Left ventricle myocardium inferior (tissue), 1 donor: ENCODE measurements around the gene INO80C. TPM values are rescaled to one million over a fixed set of nuclear protein-coding genes. Genes with fewer than 3 reads are reported as not detected.
"Not testable (repeated sequence)": the region's sequence is repeated elsewhere in the genome, so short reads cannot be mapped to it uniquely, and the experiment has no call there.

Experiments
- DNase-seq: peaks from one replicate; pipeline ENCODE4 v3.0.0-alpha.2; 2020
- H3K27ac ChIP-seq: fragments of 200-600 bp; replicated peaks from 2 replicates; pipeline ENCODE4 v1.8.0; 2021
- H3K27me3 ChIP-seq: fragments of 200-600 bp; 2 replicates; pipeline ENCODE4 v1.8.0; 2021; ENCODE audit warnings: low read depth
- H3K36me3 ChIP-seq: fragments of 200-600 bp; 2 replicates; pipeline ENCODE4 v1.8.0; 2021
- H3K4me1 ChIP-seq: fragments of 200-600 bp; 2 replicates; pipeline ENCODE4 v1.8.0; 2021
- H3K4me3 ChIP-seq: fragments of 200-600 bp; 2 replicates; pipeline ENCODE4 v1.8.0; 2021; ENCODE audit warnings: mild to moderate bottlenecking, moderate library complexity
- H3K9me3 ChIP-seq: fragments of 200-600 bp; replicated peaks from 2 replicates; pipeline ENCODE4 v1.8.0; 2021
- intact Hi-C: fragments of 100-400 bp; cut with micrococcal nuclease; formaldehyde crosslinking; loops from one replicate; pipeline ENCODE4 v1.11.0; 2022
- total RNA-seq: library from RNA; stranded (reverse); fragmentation: NEBNext Ultra II Directional; extraction: Animal tissue kit (Norgen Biotek cat#: 25700); gene quantifications from one replicate; pipeline ENCODE4 v1.2.1, GENCODE V29; 2021
- TF ChIP-seq, protein P1 (sequence below): fragments of 200-600 bp; IDR thresholded peaks from 2 replicates; pipeline ENCODE4 v1.8.0; 2021; ENCODE audit warnings: antibody characterized with exemption, mild to moderate bottlenecking, borderline replicate concordance
- donor health status: DM: no; HTN: yes; CAD: no; lungs with severe emphysema.

Gene INO80C
- total RNA-seq, 1 donor from 2014 or later, result 20.3 TPM

DNA sequence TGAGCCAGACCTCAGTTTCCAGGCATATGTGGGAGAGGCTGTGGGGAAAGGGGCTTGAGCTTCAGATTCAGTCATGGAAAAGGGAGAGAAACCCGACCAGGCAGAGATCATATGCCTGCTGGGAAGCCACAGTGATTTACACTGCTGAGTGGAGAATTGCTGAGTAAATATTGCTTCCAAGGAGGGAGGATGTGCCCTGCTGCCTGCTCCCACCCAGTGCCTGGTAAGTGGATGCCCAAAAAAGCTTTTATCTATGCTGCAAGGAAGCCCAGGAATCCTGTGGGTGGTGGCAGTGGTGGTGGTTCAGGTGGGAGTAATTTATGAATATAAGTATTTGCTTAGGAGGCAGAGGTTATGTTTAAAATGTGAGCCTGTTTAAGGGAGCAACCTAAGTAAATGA is 39.5 kb downstream of the INO80C start:
- H3K4me1 ChIP-seq, result peaks cover 58% of the 10 kb centered on the region
- no peak overlapping the region for H3K4me3 ChIP-seq
- intact Hi-C loops, result no loop called here

DNA sequence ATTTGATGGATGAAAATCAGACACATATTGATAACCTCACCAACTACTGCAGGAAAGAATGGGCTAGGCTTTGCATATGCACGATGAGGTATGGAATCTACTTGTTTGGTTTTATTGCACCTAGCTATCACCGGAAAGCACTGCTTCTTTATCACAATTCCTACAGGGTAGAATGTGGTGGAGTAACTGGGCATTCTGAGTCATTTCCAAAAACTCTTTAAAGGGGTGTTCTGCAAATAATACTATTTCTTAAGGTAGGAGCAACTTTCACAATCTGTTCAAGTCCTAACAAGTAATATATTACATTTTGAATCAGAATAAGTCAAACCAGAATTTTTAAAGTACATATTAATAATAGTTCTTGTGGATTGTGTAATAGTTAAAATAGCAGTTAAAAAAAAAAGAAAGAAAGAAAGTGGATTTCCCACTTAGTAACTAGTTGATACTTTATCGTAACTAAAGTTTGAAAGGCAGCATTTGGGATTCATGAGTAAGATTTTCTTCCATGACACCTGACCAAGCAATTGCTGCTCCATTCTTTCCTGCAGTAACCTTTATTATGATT is 40.5 kb downstream of the INO80C start:
- TF ChIP-seq, protein P1, sequence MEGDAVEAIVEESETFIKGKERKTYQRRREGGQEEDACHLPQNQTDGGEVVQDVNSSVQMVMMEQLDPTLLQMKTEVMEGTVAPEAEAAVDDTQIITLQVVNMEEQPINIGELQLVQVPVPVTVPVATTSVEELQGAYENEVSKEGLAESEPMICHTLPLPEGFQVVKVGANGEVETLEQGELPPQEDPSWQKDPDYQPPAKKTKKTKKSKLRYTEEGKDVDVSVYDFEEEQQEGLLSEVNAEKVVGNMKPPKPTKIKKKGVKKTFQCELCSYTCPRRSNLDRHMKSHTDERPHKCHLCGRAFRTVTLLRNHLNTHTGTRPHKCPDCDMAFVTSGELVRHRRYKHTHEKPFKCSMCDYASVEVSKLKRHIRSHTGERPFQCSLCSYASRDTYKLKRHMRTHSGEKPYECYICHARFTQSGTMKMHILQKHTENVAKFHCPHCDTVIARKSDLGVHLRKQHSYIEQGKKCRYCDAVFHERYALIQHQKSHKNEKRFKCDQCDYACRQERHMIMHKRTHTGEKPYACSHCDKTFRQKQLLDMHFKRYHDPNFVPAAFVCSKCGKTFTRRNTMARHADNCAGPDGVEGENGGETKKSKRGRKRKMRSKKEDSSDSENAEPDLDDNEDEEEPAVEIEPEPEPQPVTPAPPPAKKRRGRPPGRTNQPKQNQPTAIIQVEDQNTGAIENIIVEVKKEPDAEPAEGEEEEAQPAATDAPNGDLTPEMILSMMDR, result no peak
- Histone ChIP-seq H3K27ac (no peak overlapping the region), H3K27me3 (no peaks in the 10 kb centered on the region), H3K9me3 (no peaks in the 10 kb centered on the region), H3K4me3 (no peak overlapping the region), H3K36me3 (no peaks in the 10 kb centered on the region), H3K4me1 (peaks cover 49% of the 10 kb centered on the region)
- intact Hi-C loops, result no loop called here
- DNase-seq, result no peak

More for the DNA sequence above, 39.5 kb downstream of the INO80C start:
- TF ChIP-seq, protein P1, result no peak
- Histone ChIP-seq H3K27ac (peak overlapping the region; percentile 82), H3K36me3 (no peaks in the 10 kb centered on the region), H3K9me3 (no peaks in the 10 kb centered on the region), H3K27me3 (no peaks in the 10 kb centered on the region)
- DNase-seq, result no peak

DNA sequence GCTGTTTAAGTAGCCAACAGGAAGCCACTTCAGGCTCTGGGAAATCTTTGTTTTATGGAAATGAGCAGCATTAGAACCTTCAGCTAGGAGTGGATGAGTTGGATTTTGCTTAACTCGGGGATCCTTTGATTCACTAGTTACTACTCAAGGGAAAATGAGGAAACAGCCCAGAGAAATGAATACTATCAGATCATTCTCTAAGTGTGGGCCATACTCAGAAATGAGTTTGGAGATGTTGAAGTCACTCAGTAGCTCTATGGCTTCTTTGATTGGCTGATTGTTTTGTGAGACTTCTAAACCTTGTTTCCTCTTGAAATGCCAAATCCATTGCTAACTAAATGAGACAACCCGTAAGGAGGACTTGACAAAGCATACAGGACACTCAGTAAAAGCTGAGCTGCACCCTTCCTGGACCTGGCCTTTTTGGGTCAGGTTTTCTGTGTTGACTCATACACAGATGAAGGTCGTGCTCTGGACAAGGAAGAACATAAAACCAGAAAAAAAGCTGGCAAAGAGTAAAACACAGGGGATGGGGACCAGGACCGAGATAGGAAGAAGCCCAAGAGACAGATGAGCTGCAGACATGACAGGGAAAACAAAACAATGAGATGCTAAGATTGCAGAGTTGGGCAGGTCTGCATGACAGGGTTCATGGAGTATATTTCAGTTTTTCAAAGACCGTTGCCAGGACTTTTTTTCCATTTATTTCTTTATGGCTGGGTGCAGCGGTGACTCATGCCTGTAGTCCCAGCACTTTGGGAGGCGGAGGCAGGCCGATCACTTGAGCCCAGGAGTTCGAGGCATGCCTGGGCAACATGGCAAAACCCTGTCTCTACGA is 41.6 kb downstream of the INO80C start:
- H3K9me3 ChIP-seq, result peaks cover 5% of the 10 kb centered on the region
- H3K36me3 ChIP-seq, result no peaks in the 10 kb centered on the region
- intact Hi-C loops, result no loop called here
- peak overlapping the region; percentile 27 for H3K27ac ChIP-seq
- DNase-seq, result no peak
- peaks cover 38% of the 10 kb centered on the region for H3K4me1 ChIP-seq
- H3K4me3 ChIP-seq, result no peak overlapping the region
- TF ChIP-seq, protein P1, result no peak
- no peaks in the 10 kb centered on the region for H3K27me3 ChIP-seq

DNA sequence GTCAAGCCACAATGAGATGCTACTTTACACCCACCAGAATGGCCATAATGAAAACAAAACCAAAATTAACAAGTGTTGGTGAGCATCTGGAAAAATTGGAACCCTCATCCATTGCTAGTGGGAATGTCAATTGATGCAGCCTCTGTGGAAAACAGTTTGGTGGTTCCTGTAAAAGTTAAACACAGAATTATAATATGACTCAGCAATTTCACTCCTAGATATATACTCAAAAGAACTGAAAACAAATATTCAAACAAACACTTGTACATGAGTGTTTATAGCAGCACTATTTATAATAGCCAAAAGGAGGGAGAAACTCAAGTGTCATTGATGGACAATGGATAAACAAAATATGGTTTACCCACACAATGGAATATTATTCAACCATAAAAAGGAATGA is 43.0 kb downstream of the INO80C start:
- Histone ChIP-seq H3K27me3 (no peaks in the 10 kb centered on the region), H3K27ac (no peak overlapping the region), H3K4me3 (no peak overlapping the region), H3K4me1 (peaks cover 24% of the 10 kb centered on the region), H3K9me3 (peaks cover 5% of the 10 kb centered on the region), H3K36me3 (no peaks in the 10 kb centered on the region)
- intact Hi-C loops, result no loop called here
- TF ChIP-seq, protein P1, result no peak
- DNase-seq, result no peak

DNA sequence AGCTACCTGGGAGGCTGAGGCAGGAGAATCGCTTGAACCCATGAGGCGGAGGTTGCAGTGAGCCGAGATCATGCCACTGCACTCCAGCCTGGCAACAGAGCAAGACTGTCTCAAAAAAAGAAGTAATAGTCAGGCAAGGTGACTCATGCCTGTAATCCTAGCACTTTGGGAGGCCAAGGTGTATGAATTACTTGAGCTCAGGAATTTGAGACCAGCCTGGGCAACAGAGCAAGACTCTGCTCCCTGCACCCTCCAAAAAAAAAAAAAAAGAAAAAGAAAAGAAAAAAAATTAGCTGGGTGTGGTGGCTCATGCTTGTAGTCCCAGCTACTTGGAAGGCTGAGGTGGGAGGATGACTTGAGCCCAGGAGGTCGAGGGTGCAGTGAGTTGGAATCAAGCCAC is 44.7 kb downstream of the INO80C start:
- intact Hi-C loops, H3K4me3 ChIP-seq, H3K36me3 ChIP-seq, H3K27ac ChIP-seq, DNase-seq, H3K27me3 ChIP-seq, H3K4me1 ChIP-seq, H3K9me3 ChIP-seq: not testable (repeated sequence)

DNA sequence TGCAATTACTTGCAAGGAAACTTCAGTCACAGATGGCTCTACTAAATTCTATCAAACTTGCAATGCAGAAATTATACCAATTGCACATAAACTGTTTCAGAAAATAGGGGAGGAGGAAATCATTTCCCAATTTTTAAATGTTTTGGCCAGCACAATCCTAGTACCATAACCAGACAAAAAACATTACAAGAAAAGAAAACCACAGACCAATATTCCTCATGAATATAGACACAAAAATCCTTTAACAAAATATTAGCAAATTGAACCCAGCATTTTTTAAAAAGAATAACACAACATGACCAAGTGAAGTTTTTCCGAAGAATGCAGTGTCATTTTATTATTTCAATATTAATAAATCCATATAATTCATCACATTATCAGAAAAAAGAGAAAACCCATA is 45.8 kb downstream of the INO80C start:
- TF ChIP-seq, protein P1, result no peak
- no peak overlapping the region for H3K4me3 ChIP-seq
- H3K27ac ChIP-seq, result no peak overlapping the region
- no peak for DNase-seq
- H3K36me3 ChIP-seq, result no peaks in the 10 kb centered on the region
- intact Hi-C loops, result no loop called here
- no peaks in the 10 kb centered on the region for H3K4me1 ChIP-seq
- H3K27me3 ChIP-seq, result no peaks in the 10 kb centered on the region
- peaks cover 5% of the 10 kb centered on the region for H3K9me3 ChIP-seq
